ENCODE data around the gene TSPAN15.

The TSPAN15 gene

GRCh38 chr10:69403519-69403918 lies 47.7 kb upstream of the TSPAN15 start:
- no peak overlapping the region for H3K9ac ChIP-seq (ENCODE audit: low read length)
- H3K4me3 ChIP-seq (ENCODE audit: insufficient read depth, low read length, poor library complexity, severe bottlenecking) = no peak overlapping the region
- no peaks in the 10 kb centered on the region for H3K27me3 ChIP-seq (ENCODE audit: low read length)
- no peaks in the 10 kb centered on the region for H3K79me2 ChIP-seq (ENCODE audit: insufficient read depth, low read length)
- no peaks in the 10 kb centered on the region for H3K9me2 ChIP-seq (replicated peaks; ENCODE audit: insufficient read depth, low read length)
- no peaks in the 10 kb centered on the region for H3K36me3 ChIP-seq (ENCODE audit: low read length)
- no peaks in the 10 kb centered on the region for H3K9me3 ChIP-seq (ENCODE audit: insufficient read depth, low read length)
- no peak overlapping the region for H2AFZ ChIP-seq (ENCODE audit: low read depth, low read length, severe bottlenecking)
- no peak overlapping the region for H3K27ac ChIP-seq (ENCODE audit: low read depth, low read length)
- no peaks in the 10 kb centered on the region for H4K20me1 ChIP-seq (ENCODE audit: low read depth, low read length)
- H3K4me2 ChIP-seq (ENCODE audit: low read depth, low read length, poor library complexity, severe bottlenecking) = no peak overlapping the region
- no peaks in the 10 kb centered on the region for H3F3A ChIP-seq (ENCODE audit: insufficient read depth)
- TF ChIP-seq CTCF (IDR thresholded peaks at IDR 0.05; ENCODE audit: insufficient read depth, low read length, poor library complexity, severe bottlenecking) = no peak
- TF ChIP-seq EZH2phosphoT487 (conservative IDR thresholded peaks at IDR 0.05; ENCODE audit: low read length) = no peak

- Histone ChIP-seq H3K9me2 (replicated peaks; ENCODE audit: insufficient read depth, low read length) (no peaks in the 10 kb centered on the region), H3K9me3 (ENCODE audit: insufficient read depth, low read length) (no peaks in the 10 kb centered on the region), H3K4me2 (ENCODE audit: low read depth, low read length, poor library complexity, severe bottlenecking) (no peak overlapping the region), H2AFZ (ENCODE audit: low read depth, low read length, severe bottlenecking) (no peak overlapping the region), H3K79me2 (ENCODE audit: insufficient read depth, low read length) (no peaks in the 10 kb centered on the region), H3K4me3 (ENCODE audit: insufficient read depth, low read length, poor library complexity, severe bottlenecking) (no peak overlapping the region), H3F3A (ENCODE audit: insufficient read depth) (no peaks in the 10 kb centered on the region; the same call in 1 of the 2 replicates), H3K27ac (ENCODE audit: low read depth, low read length) (no peak overlapping the region), H4K20me1 (ENCODE audit: low read depth, low read length) (no peaks in the 10 kb centered on the region), H3K27me3 (ENCODE audit: low read length) (no peaks in the 10 kb centered on the region), H3K36me3 (ENCODE audit: low read length) (no peaks in the 10 kb centered on the region), H3K9ac (ENCODE audit: low read length) (no peak overlapping the region)
- no peak for TF ChIP-seq CTCF (IDR thresholded peaks at IDR 0.05; ENCODE audit: insufficient read depth, low read length, poor library complexity, severe bottlenecking)
- TF ChIP-seq EZH2phosphoT487 (conservative IDR thresholded peaks at IDR 0.05; ENCODE audit: low read length) = no peak
These were observed 46.5 kb upstream of the TSPAN15 start for GRCh38 chr10:69404786-69405185.

GRCh38 chr10:69405221-69405620 lies 46.0 kb upstream of the TSPAN15 start:
- TF ChIP-seq CTCF (IDR thresholded peaks at IDR 0.05; ENCODE audit: insufficient read depth, low read length, poor library complexity, severe bottlenecking) (no peak), EZH2phosphoT487 (conservative IDR thresholded peaks at IDR 0.05; ENCODE audit: low read length) (no peak)
- no peak overlapping the region for H2AFZ ChIP-seq (ENCODE audit: low read depth, low read length, severe bottlenecking)
- no peak overlapping the region for H3K27ac ChIP-seq (ENCODE audit: low read depth, low read length)
- no peaks in the 10 kb centered on the region for H3K9me2 ChIP-seq (replicated peaks; ENCODE audit: insufficient read depth, low read length)
- no peak overlapping the region for H3K4me2 ChIP-seq (ENCODE audit: low read depth, low read length, poor library complexity, severe bottlenecking)
- no peaks in the 10 kb centered on the region for H3K9me3 ChIP-seq (ENCODE audit: insufficient read depth, low read length)
- H3K27me3 ChIP-seq (ENCODE audit: low read length) = no peaks in the 10 kb centered on the region
- no peak overlapping the region for H3K4me3 ChIP-seq (ENCODE audit: insufficient read depth, low read length, poor library complexity, severe bottlenecking)
- H3K9ac ChIP-seq (ENCODE audit: low read length) = no peak overlapping the region
- no peaks in the 10 kb centered on the region; the same call in 1 of the 2 replicates for H3F3A ChIP-seq (ENCODE audit: insufficient read depth)
- no peaks in the 10 kb centered on the region for H4K20me1 ChIP-seq (ENCODE audit: low read depth, low read length)
- no peaks in the 10 kb centered on the region for H3K79me2 ChIP-seq (ENCODE audit: insufficient read depth, low read length)
- no peaks in the 10 kb centered on the region for H3K36me3 ChIP-seq (ENCODE audit: low read length)

Data from SU-DHL-6 (cell line).